Measurements from ENCODE around the gene NADK2. TPM values are rescaled to one million over a fixed set of nuclear protein-coding genes. Genes with fewer than 3 reads are reported as not detected.
"Not testable (repeated sequence)": the region's sequence is repeated elsewhere in the genome, so short reads cannot be mapped to it uniquely, and the experiment has no call there.

Gene NADK2
- total RNA-seq, 1 experiment from 2014 or later, result 28.4 TPM

DNA sequence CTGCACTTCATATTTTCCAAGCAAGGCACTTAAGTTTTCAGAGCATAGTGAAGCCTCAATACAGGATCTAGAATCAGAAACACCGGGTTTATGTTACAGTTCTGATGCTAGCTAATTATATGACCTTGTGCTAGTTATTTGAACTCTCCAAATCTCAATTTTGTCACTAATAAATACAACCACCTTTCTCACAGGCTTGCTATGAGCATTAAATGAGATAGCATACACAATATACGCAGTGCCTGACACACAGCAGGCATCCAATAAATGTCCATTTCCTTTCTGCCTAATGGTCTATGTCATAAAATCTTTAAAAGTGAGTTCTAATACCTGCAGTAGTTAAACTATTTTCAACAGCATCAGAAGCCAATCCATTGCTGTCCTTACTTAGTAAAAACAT is 32.9 kb downstream of the NADK2 start:
- no peak for DNase-seq (ENCODE audit: low read depth)

DNA sequence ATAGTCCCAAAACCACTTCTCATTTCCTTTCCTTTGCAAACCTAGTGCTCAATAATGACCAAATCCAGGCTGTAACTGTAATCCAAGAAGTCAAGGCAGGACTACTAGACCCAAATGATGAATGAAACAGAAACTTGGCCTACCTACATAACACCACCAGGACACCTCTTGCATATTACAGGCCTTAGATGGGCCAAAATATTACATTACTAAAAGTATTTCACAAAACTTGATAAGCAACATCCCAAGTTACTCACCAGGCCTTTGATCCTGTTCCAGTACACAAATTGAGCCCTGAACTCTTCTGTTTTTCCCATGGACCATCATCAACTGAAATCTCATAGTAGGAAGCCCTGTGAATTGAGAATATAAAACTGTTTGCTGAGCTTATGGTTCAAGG is 34.8 kb downstream of the NADK2 start:
- no peak for DNase-seq (ENCODE audit: low read depth)

DNA sequence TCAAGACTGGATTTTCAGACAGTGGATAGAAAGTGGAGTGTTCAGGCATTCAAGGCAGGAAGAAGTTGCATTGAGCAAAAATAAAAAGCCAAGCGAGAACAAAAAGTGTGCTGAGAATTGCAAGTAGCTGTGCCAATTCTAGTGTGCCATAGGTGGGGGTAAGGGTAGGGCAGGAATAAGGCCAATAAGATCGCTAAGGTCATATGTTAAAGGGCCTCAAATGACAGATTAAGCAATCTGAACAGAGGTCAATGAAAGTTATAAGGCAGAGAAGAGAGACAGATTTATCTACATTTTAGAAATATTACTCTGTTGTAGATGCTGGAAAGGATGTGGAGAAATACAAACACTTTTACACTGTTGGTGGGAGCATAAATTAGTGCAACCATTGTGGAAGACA is 36.4 kb downstream of the NADK2 start:
- no peak for DNase-seq (ENCODE audit: low read depth)

DNA sequence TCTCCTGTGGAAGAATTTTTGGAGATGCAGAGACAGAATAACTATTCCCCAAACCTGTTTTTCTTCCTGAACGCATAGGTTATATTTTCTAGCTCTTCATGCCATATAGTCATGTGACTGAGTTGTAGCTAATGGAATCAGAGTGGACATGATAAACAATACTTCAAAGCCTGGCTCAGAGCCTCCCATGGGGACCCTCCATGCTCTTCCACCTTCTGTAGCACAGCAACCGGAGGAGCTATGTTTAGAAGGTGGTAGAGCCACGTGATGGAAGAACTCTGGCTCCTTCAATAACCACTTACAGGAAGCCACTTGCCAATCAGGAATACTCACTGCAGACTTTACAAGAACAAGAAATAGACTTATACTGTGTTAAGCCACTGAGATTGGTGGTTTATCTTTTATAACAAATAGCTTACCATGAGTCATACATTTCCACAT is 39.2 kb downstream of the NADK2 start:
- DNase-seq (ENCODE audit: low read depth), result peak; percentile 36

DNA sequence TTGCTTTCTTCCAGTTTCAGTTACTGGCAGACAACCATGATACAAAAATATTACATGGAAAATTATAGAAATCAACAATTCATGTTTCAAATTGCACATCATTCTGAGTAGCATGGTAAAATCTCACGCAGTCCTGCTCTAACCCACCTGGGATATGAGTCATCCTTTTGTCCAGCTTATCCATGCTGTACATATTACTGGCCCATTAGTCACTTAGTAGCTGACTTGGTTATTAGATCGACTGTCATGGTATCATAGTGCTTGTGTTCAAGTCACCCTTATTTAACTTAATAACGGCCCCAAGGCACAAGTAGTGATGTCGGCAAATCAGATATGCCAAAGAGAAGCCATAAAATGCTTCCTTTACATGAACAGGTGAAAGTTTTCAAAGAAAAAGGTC is 41.2 kb downstream of the NADK2 start:
- DNase-seq (ENCODE audit: low read depth), result peak; percentile 60

DNA sequence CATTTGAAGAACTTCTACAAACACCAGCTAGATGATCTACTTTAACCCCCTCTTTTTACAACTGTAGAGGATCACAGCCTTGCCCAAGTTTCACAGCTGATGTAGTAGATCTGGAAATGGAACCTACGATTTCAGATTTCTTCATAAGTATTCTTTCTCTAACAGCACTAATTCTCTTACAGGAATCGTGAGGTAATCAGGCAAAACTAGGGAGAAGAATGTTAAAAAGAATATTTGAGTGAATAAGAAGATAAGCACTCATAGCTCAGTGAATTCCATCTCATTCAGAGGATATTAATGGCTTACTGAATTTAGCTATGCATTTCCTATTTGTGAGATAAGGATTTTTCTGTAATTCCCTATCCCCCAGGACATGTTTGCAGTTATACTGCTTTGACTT is 42.1 kb downstream of the NADK2 start:
- DNase-seq (ENCODE audit: low read depth), result no peak

DNA sequence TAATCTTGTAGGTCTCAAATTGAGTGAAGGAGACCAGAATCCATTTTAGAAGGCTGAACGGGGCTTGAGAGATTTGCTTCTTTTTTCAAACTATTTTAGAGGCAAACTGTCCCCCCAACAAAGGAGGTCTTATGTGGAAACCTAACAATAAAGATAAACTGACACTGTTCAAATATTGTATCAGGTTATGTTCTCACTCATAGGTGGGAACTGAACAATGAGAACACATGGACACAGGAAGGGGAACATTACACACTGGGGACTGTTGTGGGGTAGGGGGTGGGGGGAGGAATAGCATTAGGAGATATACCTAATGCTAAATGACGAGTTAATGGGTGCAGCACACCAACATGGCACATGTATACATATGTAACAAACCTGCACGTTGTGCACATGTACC is 42.9 kb downstream of the NADK2 start:
- not testable (repeated sequence) for DNase-seq (ENCODE audit: low read depth)

DNA sequence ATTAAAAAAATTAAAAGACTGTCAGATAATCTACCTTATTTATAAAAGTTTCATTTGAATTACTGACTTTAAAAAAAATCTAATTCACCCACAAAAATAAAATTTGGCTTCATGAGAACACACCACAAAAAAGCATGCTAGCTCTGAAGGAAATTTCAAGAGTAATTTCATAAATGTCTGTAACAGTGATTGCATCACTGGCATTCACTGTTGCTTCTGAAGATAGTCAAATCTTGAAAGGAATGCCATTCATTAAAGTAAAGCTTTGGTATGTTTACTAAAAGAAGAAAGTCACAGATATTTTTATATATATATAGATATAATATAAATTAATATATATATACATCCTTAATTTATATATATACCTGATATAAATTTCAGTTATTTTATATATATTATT is 43.4 kb downstream of the NADK2 start:
- no peak for DNase-seq (ENCODE audit: low read depth)

DNA sequence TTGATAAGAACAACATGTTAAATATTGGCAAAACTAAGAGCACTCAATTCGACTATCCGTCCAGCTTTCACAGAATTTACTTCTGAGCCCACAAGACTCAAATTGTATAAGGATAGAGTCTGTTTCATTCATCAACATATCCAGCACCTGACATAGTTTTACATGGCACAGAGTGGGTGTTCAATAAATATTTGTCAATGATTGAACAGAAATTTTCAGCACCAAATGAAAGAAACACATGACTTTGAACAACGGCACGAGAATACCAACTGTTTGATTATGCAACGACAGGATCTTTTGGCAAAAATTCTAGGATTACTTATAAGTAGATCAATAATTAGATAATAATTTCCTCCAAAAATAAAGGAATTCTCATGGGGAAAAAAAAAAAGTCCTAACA is 48.0 kb downstream of the NADK2 start:
- no peak for DNase-seq (ENCODE audit: low read depth)

DNA sequence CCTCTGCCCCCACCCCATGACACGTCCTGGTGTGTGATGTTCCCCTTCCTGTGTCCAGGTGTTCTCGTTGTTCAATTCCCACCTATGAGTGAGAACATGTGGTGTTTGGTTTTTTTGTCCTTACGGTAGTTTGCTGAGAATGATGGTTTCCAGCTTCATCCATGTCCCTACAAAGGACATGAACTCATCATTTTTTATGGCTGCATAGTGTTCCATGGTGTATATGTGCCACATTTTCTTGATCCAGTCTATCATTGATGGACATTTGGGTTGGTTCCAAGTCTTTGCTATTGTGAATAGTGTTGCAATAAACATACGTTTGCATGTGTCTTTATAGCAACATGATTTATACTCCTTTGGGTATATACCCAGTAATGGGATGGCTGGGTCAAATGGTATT is 57.3 kb downstream of the NADK2 start:
- not testable (repeated sequence) for DNase-seq (ENCODE audit: low read depth)

DNA sequence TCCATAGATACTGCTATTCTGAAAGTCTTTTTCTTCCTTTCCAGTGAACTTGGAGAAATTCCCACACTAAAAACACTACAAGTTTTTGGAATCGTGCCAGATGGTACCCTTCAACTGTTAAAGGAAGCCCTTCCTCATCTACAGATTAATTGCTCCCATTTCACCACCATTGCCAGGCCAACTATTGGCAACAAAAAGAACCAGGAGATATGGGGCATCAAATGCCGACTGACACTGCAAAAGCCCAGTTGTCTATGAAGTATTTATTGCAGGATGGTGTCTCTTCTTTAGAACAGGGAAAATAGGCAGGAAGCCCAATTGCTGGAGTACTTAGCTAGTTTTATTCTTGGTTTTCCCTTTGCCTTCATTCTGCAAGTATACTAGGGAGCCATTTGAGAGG is 60.0 kb downstream of the NADK2 start:
- DNase-seq (ENCODE audit: low read depth), result no peak

DNA sequence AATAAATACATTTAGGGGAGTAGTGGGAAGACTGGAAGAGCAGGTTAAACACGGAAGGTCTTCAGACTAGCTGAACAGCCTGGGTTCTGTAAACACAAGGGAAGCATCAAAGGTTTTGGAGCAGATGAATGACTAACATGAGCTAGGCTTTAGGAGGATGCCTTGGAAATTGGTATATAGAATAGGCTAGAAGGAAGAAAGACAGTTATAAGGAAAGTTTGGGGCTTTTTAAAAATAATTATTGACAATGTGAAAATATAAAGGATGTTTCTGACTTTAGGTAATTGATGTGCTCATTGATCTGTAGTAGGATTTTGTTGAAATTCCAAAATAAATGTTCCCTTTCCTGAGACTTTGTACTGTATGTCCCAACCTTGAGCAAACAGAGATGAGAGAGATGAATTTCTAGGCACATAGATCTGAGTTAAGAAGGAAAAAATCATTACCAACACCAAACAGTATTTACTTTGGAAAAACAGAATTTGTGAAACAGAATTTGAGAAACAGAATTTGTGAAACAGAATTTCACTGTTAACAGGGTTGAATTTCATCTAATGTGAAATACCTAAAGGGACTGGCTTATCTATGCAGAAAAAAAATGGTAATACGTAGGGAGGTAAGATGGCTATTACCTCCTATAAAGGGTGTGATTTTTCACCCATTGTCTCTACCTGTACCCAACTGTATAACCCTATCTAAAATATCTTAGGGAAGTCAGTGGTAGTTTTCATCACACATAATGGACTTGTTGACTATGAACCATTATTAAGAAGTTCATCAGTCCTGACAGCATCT is 61.0 kb downstream of the NADK2 start:
- no peak for DNase-seq (ENCODE audit: low read depth)

DNA sequence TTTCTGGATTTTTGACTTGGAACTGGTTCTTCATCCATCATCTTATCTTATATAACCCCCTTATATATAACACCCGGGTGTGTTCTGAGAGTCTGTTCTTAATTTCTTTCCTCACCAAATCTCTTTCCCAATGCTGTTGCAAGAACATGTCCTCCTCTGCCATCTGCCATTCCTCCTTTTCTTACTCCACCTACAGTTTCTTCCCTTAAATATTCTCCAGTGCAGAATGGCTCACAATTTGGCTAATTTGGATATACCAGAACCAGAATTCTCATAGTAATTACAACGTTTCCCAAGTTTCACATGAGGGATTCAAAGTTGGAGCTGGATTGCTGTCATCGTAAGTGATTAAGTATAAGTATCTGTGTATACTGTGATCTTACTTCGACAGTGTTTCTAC is 61.8 kb downstream of the NADK2 start:
- no peak for DNase-seq (ENCODE audit: low read depth)

DNA sequence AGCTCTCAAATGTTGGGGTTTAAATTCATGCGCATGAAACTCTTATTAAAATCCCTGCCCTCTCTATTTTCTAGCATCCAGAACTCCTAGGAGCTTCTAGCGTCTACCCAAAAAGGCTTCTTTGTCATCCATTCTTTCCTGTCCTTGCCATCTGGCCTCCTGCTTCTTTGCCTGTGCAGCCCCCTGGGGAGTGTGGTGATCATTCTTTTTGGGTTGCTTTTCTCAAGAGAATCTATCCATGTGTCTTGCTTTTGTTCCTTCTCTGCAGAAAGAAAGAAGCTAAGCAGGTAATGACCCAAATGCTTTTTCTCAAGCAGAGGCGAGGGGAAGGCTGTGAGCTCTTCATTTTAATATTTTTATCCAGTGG is 63.2 kb downstream of the NADK2 start:
- DNase-seq (ENCODE audit: low read depth), result no peak

DNA sequence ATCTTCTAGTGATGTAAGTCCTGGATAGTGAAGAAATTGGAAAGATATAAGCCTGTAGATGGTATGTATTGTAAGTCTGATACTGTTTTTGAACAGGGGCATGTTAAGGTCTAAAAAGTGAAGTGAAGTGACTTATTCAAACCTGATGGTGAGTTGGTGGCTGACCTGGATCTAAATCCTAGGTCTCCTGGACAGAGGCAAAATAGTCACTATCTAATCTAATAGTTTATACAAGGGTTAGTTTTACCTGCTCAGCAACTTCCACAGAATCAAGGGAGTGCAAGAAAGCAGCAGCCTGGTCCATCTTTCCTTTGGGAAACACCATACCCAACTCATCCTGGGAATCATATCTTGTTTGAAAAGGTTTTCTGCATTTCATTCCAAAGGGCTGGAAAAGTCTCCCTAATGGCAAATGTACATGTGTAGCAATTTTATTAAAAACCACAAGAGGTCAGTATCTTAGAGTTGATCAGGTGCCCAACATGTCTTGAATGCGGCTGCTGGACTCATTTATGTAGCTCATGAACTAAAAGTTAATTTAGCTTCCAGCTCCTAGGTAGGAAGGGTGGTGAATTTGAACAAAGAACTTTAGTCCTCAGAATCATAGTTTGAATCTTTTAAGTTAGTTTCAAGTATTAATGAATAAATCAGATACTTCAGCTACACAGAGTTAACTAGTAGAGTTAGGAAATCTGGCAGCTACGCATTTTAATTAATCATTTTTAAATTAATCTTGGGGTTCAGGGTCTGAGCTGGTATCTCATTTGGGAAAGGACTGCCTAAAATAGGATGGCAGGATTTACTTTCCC is 63.8 kb downstream of the NADK2 start:
- DNase-seq (ENCODE audit: low read depth), result peak; percentile 23

DNA sequence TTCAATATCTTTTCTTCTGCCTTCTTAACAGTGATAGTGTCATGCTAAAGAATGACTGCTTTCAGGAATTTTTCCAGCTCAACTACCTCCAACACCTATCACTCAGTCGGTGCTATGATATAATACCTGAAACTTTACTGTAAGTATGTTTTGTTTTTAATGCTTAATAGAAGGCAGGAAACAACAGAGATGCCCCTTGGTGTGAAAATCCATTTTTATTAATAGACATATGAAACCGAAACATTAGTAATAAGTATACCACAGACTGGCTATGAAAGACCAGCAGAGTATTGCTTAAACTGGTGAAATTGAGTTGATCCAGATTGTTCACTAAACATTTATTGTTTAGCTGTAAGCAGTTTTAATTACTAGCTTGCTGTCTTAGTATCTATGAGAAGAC is 64.6 kb downstream of the NADK2 start:
- DNase-seq (ENCODE audit: low read depth), result no peak

DNA sequence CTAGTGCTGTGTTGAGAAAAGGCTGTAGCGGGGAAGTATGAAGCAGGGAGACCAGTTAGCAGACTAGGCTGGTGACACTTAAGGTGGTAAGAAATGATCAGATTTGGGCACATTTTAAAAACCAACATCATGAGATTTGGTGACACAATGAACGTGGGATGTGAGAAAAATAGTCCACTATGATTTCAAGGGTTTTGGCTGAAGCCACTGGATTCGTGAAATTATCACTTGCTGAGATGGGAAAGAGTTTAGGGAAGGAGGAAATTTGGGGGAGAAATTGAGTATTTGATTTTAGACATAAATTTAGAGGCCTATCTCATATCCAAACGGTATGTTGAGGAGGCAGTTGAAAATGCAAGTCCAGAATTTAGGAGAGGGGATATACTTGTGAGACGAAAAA is 66.7 kb downstream of the NADK2 start:
- DNase-seq (ENCODE audit: low read depth), result no peak

DNA sequence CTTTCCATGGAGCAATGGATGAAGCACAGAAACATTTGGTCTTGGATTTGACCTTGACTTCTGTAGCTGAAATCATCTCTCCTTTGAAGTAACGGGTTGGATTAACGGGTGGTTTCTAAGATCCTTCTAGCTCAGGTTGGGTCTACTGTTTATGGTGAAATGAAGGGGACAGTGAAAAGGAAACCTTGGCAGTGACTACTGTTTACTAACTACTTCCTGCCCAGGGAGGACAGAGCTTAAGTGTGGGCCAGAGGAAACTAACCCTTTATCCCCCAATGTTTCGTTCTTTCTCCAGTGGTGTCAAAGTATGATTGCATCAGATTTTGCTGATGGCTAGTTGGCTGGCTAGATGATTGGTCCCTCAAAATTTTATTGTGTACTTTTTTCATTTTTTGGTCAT is 67.6 kb downstream of the NADK2 start:
- DNase-seq (ENCODE audit: low read depth), result no peak

DNA sequence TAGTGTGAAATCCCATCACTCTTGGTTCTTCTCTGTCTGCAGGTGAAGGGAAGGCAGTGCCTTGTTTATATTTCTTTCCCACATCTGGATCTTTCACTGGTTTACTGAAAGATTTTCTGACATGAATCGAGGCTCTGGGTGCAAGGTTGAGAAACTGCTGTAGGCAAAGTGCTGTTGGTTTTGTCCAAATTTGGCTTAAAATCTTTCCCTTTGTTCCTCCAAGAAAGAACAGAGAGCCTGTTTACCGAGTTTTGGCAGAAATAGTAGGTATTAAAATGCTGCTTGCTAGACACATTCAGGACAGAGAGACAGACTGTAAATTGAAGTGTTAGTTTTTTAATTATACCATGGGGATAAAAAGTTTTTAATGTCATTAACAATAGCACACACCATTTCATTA is 68.3 kb downstream of the NADK2 start:
- DNase-seq (ENCODE audit: low read depth), result no peak

DNA sequence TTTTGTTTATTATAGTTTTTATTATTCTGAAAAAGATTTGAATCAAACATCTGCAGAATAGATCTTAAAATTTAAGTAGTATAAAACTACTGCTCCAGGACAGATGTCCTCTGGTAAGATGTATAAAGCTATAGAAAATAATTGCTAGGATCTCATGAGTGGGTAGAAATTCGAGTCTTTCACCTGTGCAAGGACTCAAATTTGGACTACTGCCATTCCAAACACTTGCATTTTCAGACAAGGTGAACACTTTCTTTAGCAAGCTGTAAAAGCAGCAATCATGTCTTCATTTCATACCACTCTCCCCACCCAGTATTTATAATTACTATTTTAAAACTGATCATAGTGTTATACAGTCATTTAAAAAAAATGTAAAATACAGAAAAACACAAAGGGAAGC is 69.1 kb downstream of the NADK2 start:
- DNase-seq (ENCODE audit: low read depth), result no peak

DNA sequence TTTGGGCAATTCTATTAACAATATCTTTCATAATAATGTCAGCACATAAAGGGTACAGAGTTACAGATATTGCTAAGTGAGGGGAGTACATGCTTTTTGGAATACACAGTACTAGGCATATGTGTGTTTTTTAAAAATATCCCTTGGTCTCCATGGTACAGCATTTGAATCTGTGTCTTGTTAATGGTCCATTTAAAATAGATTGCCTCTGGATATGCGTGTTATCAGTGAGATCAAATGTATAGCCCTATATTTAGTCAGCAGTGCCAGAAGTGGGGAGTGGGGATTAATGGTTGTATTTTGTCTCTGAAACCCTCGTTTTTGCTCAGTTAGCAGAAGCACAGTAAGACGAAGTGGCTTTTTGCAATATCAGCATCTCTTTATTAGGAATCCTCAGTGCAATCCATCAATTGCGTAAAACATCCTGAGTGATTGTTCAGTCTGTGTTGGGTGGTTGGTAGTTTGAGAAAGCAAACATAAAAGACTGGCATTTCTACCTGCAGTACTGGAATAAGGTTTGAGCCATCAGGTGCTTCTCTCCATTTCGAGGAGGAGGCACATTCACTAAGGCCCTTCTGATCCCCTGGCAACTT is 70.8 kb downstream of the NADK2 start:
- no peak for DNase-seq (ENCODE audit: low read depth)

DNA sequence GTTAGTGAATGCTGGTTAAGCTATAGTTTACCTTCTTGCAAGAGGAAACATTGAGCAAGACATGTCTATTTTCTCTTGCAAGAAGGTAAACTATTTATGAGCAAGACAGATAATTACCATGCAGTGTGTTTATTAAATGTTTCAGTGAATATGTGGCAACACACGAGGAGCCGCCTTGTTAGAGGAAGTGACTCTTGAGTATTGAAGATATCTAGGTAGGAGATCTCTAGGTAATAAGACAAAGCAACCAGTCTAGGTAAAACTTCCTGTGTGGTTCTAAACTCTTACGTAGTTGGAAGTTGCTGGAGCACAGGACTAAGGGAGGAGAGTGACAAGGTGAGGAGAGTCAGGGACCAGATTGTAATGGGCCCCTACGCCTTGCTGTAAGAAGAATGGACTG is 73.0 kb downstream of the NADK2 start:
- no peak for DNase-seq (ENCODE audit: low read depth)

DNA sequence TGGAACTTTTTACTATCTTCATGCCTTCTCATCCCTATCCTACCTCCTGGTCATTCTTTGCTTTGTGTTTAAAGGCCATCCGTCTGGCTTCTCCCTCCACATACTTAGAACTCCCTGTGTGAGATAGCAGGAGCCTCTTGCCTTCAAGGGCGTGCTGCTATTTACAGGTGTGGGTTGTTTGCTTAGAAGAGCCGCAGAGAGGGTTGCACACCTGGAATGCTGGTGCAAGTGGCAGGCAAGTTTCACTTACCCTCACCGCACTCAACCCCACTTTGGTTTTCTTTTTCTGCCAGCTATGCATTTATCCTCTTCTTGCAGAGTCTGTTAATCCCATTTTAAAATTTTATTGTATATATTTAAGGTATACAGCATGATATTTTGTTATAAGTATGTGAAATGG is 77.3 kb downstream of the NADK2 start:
- DNase-seq (ENCODE audit: low read depth), result no peak

Measured in HT1080 (cell line).